Measurements from ENCODE around the gene CRNKL1.
A peak's percentile ranks its signal among the peaks of the same experiment; 100 is the strongest.

Gene CRNKL1

DNA sequence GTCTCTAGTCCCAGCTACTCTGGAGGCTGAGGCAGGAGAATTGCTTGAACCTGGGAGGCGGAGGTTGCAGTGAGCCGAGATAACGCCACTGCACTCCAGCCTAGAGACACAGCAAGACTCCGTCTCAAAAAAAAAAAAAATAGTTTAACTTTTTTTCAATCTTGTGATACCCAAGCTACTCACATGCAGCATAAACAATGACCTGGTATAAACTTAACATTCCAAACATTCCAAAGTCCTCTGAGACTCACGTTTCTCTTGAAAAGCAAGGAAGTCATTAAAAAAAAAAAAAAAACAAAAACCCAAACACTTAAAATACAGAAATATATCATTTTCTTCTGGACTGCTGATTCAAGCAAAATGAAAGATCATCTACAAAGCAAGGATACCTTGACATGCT is 14.3 kb downstream of the CRNKL1 start:
- H3K4me3 ChIP-seq (replicated peaks in 1 of 2; ENCODE audit: low read depth in 2 of 2, low read length in 2 of 2) = no peak overlapping the region
- peak; percentile 55 to 65 for DNase-seq (ENCODE audit: low read depth in 2 of 2)
- TF ChIP-seq, protein P1, sequence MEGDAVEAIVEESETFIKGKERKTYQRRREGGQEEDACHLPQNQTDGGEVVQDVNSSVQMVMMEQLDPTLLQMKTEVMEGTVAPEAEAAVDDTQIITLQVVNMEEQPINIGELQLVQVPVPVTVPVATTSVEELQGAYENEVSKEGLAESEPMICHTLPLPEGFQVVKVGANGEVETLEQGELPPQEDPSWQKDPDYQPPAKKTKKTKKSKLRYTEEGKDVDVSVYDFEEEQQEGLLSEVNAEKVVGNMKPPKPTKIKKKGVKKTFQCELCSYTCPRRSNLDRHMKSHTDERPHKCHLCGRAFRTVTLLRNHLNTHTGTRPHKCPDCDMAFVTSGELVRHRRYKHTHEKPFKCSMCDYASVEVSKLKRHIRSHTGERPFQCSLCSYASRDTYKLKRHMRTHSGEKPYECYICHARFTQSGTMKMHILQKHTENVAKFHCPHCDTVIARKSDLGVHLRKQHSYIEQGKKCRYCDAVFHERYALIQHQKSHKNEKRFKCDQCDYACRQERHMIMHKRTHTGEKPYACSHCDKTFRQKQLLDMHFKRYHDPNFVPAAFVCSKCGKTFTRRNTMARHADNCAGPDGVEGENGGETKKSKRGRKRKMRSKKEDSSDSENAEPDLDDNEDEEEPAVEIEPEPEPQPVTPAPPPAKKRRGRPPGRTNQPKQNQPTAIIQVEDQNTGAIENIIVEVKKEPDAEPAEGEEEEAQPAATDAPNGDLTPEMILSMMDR (IDR thresholded peaks at IDR 0.05; ENCODE audit: low read depth, low read length) = no peak

DNA sequence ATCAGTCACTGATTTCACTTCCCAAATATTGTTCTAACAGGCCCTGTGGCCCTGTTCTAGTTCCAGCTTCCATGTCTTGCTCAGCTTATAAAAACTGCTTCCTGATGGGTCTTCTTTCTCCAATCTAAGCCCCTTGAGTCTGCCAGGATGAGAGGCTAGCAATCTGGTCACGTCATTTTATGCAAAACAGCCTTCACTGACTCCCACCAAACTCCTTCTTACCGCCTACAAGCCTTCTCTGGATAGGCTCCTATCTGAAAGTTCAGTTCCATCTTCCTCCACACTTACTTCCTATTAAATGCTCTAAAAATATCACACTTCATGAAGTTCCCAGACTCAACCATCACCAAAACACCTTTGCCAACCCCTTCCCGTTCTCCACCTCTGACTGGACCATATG is 15.5 kb downstream of the CRNKL1 start:
- no peak overlapping the region for H3K4me3 ChIP-seq (replicated peaks in 1 of 2; ENCODE audit: low read depth in 2 of 2, low read length in 2 of 2)
- DNase-seq (ENCODE audit: low read depth in 2 of 2) = no peak
- TF ChIP-seq, protein P1 (IDR thresholded peaks at IDR 0.05; ENCODE audit: low read depth, low read length) = no peak

DNA sequence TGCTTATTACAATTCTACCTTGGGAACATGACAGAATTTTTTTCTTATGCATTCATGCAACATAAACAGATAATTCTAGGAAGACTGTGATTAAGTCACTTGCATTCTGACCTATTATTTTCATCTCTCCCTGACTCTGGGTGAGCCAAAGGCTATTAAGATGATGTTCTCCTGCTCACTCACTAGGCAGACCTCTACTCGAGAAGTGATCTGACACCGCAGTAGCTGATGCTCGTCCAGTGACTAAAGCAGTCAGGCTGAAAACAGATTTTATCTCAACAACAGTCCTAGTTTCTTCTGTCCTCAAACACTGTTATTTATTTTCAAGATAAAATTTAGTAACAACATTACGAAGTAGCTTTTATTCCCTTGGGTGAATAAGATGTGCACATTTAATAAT is 17.8 kb downstream of the CRNKL1 start:
- TF ChIP-seq, protein P1 (IDR thresholded peaks at IDR 0.05; ENCODE audit: low read depth, low read length) = no peak
- peak in 1 of 2 donors; percentile 29 for DNase-seq (ENCODE audit: low read depth in 2 of 2)
- no peak overlapping the region for H3K4me3 ChIP-seq (replicated peaks in 1 of 2; ENCODE audit: low read depth in 2 of 2, low read length in 2 of 2)

DNA sequence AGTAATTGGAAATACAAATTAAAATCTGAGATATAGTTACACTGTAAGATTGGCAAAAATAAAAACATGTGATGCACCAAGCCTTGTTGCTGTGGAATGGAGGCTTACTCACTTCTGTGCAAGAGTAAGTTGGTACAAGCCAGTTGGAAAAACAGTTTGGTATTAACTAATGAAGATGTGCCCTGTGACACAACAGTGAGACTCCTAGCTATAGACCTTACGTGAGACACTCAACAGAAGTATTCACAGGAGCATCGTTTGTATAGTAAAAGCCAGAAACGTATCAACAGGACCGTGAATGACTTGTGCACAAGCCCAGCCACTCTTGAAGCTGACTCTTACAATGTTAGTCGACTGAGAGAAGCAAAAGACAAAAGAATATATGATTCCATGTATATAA is 20.5 kb downstream of the CRNKL1 start:
- DNase-seq (ENCODE audit: low read depth in 2 of 2) = no peak
- H3K4me3 ChIP-seq (replicated peaks in 1 of 2; ENCODE audit: low read depth in 2 of 2, low read length in 2 of 2) = no peak overlapping the region
- TF ChIP-seq, protein P1 (IDR thresholded peaks at IDR 0.05; ENCODE audit: low read depth, low read length) = no peak

DNA sequence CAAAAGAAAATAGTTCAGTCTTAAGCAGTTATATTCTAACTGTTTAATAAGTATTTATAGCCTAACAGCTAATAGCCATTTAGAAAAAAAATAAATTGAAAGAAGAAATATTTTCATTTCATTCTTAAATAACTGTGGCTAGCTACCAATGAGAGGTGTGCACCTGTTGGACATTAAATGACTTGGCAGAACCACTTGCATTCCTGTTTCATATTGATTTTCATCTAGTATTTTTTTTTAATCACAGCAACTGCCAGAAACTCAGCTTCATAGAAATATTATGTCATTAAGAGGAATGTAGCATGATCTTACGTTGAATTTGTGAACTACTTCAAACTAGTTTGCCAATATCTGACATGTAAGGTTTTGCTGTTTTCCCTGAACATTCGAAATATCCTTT is 25.0 kb downstream of the CRNKL1 start:
- no peak overlapping the region for H3K4me3 ChIP-seq (replicated peaks in 1 of 2; ENCODE audit: low read depth in 2 of 2, low read length in 2 of 2)
- DNase-seq (ENCODE audit: low read depth in 2 of 2) = no peak
- TF ChIP-seq, protein P1 (IDR thresholded peaks at IDR 0.05; ENCODE audit: low read depth, low read length) = no peak

DNA sequence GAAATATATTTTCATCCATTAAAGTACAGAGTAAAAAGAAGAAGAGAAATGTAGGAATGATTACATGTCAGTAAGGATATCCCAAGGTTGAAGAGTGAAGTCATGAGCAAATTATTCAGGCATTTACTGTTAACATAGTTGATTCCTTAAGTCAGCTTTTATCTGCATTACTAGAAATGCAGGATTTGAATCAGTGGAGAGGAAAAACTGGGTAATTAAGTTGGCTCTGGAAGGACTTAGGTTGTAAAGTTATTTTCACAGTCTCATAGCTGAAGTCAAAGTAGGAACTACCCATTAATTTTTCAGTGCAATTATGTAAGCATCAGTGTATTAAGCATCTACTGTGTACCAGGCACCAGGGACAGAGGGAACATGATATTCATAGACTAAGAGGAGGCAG is 27.3 kb downstream of the CRNKL1 start:
- TF ChIP-seq, protein P1 (IDR thresholded peaks at IDR 0.05; ENCODE audit: low read depth, low read length) = no peak
- no peak for DNase-seq (ENCODE audit: low read depth in 2 of 2)

DNA sequence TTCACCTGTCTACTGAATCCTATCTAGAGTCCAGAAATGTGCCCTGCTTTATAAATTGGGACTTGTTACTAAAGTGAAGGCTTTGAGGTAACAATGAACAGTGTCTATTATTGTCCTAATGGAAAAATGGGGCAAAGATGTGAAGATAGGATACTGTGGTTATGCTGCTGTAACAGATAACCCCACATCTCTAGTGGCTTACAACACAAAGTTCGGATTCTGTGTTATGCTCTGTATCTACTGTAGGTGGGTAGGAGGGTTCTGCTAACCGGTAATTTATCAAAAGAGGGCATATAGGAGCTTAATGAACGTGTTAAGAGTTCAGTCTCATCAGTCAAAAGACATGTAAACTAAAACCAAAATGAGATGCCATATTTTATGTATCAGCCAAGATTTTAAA is 28.9 kb downstream of the CRNKL1 start:
- TF ChIP-seq, protein P1 (IDR thresholded peaks at IDR 0.05; ENCODE audit: low read depth, low read length) = no peak
- H3K4me3 ChIP-seq (replicated peaks in 1 of 2; ENCODE audit: low read depth in 2 of 2, low read length in 2 of 2) = no peak overlapping the region
- DNase-seq (ENCODE audit: low read depth in 2 of 2) = no peak

More for the DNA sequence above, 27.3 kb downstream of the CRNKL1 start:
- H3K4me3 ChIP-seq (replicated peaks in 1 of 2; ENCODE audit: low read depth in 2 of 2, low read length in 2 of 2) = no peak overlapping the region

Data from cardiac fibroblast (primary cell).